Measurements from ENCODE around the gene UNC5B. TPM values are rescaled to one million over a fixed set of nuclear protein-coding genes. Genes with fewer than 3 reads are reported as not detected.

UNC5B gene
- total RNA-seq, 2 donors from 2014 or later: not detected

DNA sequence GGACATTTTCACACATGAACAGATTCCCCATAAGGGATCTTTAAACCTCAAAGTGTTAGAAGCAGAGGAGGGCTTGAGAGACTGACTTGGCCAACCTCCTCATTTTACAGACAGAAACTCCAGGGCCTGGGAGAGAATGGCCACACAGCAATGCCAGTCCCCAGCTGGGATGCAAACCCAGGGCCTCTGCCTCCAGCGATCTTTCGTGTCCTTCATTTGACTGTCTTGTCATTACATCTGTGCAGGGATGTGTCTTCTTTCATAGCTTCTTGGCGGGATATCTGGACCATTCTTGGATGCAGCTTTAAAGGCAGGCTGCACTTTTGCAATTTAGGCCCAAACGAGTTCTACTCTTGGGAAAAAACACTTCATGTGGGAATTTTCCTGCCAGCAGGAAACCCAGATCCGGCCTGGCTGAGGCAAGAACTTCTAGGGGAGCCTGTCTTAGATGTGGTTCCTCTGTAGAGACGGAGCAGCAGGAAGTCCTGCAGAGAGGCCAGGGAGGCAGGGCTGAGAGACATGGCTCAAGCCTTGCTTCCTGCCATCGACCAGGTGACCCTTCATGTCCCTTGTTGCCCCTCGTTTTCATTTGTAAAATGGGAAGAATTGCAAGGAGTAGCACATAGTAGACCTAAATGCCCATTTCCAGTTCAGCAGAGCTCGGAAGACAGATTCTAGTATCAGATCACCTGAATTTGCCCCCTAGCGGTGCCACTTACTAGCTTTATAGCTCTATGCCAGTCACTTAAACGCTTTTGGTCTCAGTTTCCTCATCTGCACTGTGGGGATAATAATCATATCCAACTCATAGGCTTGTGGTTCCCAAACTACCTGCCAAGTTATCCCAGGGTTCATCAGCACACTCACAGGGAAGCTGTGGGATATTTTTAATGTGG is 62.8 kb downstream of the UNC5B start:
- no peaks in the 10 kb centered on the region for H3K36me3 Mint-ChIP-seq

DNA sequence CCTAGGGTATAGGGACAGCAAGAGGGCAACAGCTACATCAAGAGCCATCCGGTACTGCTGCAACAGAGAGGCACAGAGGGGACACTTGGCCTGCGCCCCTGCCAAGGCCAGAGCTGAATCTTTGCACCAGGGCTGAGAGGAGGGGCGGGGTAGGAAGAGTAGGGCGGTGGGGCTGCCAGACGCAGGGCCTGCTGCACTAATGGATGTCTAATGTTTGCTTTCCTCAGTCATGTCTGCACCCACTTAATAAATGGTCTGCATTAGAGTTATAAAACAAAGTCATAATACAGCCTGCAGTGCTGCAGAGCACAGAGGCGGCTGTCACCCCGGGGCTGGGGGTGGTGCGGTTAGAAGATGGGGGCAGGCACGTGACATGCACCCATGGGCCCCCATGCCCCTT is 64.5 kb downstream of the UNC5B start:
- Mint-ChIP-seq H3K36me3 (no peaks in the 10 kb centered on the region), H3K27ac (no peak overlapping the region), H3K9me3 (no peaks in the 10 kb centered on the region)
- ATAC-seq (no peak), DNase-seq (ENCODE audit: low spot score in 2 of 2) (no peak)

More for the DNA sequence above, 62.8 kb downstream of the UNC5B start:
- no peak overlapping the region for H3K27ac Mint-ChIP-seq
- DNase-seq (ENCODE audit: low spot score in 2 of 2) (no peak), ATAC-seq (no peak)
- H3K9me3 Mint-ChIP-seq: no peaks in the 10 kb centered on the region

DNA sequence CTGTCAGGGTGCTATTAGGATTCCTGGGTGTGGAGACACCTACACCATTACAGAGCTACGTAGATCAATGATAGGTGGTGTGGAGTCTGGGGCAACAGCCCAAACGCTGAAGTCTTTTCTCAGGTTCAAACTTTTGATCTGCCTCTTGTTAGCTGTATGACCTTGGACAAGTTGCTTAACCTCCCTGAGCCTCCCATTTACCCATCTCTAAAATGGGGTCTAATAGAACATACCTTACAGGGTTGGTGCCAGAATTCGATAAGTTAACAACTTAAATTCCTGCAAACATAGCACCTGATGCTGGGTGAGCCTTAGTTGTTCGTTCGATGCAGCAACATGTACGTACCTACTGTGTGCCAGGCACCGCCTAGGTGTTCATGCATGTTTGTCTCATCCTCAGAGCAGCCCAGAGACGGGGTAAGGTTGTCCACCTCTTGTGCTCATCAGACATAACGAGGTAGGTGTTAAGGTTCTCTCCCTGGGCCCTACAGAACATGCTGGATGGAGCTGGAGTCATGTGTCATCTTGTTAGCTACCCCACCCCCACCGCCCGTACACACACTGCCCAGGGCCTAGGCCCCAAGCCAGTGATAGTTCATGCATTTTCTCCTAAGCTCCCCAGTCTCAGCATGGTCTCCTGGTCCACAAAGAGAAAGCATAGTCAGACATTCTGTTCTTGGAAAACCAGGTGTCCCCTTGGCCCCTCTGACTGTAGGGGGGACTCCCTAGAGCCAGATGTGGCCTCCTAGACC is 65.7 kb downstream of the UNC5B start:
- DNase-seq (ENCODE audit: low spot score in 2 of 2) (no peak), ATAC-seq (no peak)
- Mint-ChIP-seq H3K27ac (no peak overlapping the region), H3K9me3 (no peaks in the 10 kb centered on the region), H3K36me3 (no peaks in the 10 kb centered on the region)

DNA sequence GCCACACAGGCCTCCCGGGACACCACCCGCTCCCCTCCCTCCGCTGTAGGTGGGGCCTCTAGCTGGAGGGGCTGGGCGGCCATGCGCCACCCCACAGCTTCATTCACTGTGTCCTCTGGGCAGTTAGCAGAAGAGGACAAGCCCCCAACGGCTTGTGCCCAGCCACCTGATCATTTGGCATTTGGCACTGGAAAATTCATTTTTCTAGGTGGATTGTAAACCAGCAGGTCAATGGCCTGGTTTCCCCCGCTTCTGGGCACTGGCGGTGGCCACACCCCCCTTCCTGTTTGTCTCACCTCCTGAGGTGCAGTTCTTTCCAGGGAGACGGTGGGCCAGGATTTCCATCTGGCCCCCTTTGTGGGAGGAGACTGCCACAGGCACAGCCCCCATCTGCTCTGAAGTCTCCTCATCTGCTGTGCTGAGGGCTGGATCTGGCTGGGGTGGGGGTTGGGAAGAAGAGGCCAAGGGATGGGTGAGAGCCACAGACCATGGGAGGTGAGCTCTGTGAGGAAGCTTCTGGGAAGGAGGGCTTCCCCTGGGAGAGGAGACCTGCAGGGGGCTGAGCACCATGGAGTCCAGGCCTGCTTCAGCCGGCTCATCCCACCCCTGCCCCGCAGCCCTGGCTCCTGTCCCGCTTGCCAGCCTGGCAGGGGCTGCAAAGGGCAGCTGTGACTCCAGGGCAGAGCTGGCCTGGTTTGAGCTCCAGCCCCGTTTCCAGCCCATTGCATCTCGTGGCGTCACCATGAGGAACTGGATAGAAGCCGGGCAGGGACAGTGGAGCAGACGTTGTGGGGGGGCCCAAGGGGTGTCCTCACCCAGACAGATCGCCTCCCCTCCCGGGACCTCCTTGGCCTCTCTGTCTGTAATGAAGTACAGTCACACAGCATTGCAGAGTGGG is 66.6 kb downstream of the UNC5B start:
- DNase-seq (ENCODE audit: low spot score in 2 of 2) (no peak), ATAC-seq (no peak)
- H3K36me3 Mint-ChIP-seq: no peaks in the 10 kb centered on the region
- H3K27ac Mint-ChIP-seq: no peak overlapping the region
- no peaks in the 10 kb centered on the region for H3K9me3 Mint-ChIP-seq

DNA sequence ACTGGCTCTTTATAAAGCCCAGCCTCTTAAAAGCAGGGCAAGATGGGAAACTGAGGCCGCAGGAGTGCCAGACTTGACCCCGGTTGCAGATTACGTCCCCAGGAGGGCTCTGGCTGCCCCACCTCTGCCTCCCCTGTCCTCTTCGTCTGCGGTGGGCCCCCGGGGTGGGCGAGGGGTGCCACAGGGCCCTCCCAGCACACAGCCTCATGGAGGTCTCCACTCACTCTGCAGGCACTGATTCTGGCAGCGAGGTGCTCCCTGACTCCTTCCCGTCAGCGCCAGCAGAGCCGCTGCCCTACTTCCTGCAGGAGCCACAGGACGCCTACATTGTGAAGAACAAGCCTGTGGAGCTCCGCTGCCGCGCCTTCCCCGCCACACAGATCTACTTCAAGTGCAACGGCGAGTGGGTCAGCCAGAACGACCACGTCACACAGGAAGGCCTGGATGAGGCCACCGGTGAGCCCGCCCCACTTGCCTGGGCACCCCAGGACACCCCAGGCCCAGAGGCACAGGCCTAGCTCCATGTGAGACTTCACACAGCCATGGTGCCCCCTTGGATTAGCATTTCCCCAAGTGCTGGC is 67.3 kb downstream of the UNC5B start:
- Mint-ChIP-seq H3K27ac (no peak overlapping the region), H3K9me3 (no peaks in the 10 kb centered on the region), H3K36me3 (no peaks in the 10 kb centered on the region)
- ATAC-seq (no peak), DNase-seq (ENCODE audit: low spot score in 2 of 2) (no peak)

DNA sequence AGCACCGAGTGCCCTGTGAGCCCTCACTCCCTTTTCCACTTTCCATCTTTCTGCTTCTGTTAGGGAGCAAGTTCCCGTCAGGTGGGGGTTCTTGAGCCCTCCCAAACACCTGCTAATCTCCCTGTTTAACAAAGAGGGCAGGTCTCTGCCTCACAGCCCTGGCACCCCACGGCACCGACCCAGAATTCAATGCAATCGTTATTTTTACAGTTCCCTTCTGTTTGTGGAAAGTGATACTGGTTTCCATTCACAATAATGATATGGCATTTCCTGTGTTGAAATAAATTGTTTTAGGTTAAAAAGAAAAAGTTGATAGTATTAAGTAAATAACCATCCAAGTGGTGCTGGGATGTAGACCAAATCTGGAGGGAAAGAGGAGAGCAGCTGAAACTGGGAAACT is 67.8 kb downstream of the UNC5B start:
- Mint-ChIP-seq H3K36me3 (no peaks in the 10 kb centered on the region), H3K27ac (peak overlapping the region in 1 of 2 donors; percentile 83), H3K9me3 (no peaks in the 10 kb centered on the region)
- DNase-seq (ENCODE audit: low spot score in 2 of 2): no peak
- no peak for ATAC-seq

DNA sequence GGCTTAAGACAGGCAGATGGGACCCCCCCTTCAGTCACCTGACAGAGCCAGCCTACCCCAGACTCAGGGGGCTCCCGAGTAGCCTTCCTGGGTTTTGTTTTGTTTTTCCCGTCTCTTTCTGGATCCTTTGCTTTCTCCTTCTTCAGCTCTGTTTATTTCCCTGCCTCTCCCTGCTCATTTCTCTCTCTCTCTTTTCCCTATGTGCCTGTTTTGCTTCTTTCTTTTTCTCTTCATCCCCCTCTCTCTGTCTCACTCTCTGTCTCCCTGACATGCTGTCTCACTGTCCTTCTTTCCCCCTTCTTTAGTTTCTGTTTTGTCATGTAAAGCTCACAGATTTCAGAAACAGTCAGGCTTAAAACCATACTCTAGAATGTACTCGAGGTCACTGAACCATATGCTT is 68.5 kb downstream of the UNC5B start:
- H3K27ac Mint-ChIP-seq: no peak overlapping the region
- no peak for ATAC-seq
- DNase-seq (ENCODE audit: low spot score in 2 of 2): no peak
- no peaks in the 10 kb centered on the region for H3K9me3 Mint-ChIP-seq
- no peaks in the 10 kb centered on the region for H3K36me3 Mint-ChIP-seq

DNA sequence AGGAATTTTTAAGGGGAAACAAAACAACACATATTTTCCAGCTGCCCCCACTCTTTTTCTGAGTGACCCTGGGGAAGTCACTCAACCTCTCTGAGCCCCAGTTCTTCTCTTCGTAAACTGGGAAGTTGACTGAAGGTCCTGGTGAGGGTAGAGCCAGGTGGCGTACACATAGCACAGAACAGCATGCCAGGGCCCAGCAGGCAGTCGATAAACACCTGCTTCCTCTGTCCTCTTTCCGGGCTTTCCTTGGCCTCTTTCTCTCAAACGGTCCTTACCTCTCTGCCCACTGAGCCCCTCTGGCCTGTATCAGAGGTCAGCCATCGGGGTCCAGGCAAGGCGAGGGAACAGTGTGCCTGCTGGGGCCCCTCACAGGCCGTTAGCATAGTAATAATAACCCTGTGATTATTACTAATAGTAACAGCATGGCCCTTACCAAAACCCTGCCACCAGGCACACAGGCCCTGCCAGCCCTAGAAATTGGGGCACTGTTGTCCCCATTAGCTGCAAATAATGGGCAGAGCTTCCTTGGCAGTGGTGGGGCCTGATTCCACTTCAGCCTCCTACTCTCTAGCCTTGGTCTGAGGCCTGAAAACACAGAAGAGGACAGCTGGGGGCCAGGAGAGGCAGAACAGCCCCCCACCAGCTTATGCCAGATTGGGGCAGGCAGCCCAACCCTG is 69.4 kb downstream of the UNC5B start:
- no peaks in the 10 kb centered on the region for H3K36me3 Mint-ChIP-seq
- no peak overlapping the region for H3K27ac Mint-ChIP-seq
- ATAC-seq (no peak), DNase-seq (ENCODE audit: low spot score in 2 of 2) (no peak)
- no peaks in the 10 kb centered on the region for H3K9me3 Mint-ChIP-seq

DNA sequence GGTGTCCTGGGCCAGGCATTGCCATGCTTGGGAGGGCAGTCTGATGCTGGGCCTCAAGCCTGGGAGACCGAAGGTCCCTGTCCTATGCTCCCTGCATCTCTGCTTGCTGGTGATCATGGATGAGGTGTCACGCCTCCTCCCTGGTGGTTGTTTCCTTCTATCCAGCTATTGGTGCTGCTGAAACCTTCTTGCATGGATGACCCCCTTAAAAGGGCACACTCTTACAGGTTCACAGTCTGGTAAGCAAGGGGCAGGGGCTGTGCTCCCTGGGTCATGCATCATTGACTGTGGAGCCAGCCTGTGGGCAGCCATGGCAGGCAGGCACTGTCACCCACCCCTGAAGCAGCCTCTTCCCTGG is 69.9 kb downstream of the UNC5B start:
- no peak for ATAC-seq

DNA sequence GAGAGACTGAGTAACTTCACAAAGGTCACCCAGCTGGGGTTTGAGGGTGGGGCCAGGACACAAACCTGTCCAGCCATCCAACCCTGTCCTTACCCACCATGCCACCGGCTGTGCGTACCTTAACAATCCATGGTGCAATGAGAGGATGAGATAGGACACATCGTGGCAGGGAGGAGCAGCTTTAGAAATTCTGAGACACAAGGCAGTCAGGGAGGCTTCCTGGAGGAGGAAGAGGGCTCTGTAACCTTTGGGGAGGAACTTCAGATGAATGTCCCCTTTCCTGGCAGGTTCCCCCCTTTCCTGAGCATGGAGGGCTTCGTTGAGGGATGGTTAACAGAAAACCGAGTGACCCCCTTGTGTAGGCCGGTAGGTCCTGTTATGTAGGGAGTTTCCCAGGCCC is 71.0 kb downstream of the UNC5B start:
- no peak overlapping the region for H3K27ac Mint-ChIP-seq
- ATAC-seq (no peak), DNase-seq (ENCODE audit: low spot score in 2 of 2) (no peak)
- H3K9me3 Mint-ChIP-seq: no peaks in the 10 kb centered on the region
- no peaks in the 10 kb centered on the region for H3K36me3 Mint-ChIP-seq

More for the DNA sequence above, 69.9 kb downstream of the UNC5B start:
- no peaks in the 10 kb centered on the region for H3K36me3 Mint-ChIP-seq
- no peaks in the 10 kb centered on the region for H3K9me3 Mint-ChIP-seq
- no peak for DNase-seq (ENCODE audit: low spot score in 2 of 2)
- no peak overlapping the region for H3K27ac Mint-ChIP-seq

DNA sequence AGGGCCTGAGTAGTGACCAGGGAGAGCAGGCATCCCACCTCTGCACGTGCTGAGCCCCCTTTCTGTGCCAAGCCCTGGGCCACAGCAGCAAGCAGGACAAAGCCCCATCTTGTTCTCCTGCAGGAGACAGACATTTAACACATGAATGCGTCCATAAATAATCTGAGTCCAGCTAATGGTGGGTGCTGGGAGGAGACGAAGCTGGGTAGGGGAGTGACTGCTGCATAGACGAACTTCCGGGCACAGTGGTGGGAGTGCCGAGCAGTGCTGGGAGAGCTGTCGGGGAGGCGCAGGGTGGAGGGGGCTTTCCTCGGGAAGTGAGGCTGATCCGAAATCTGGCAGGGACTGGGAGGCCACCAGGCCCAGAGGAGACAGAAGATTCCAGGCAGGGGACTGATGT is 71.5 kb downstream of the UNC5B start:
- Mint-ChIP-seq H3K36me3 (no peaks in the 10 kb centered on the region), H3K9me3 (no peaks in the 10 kb centered on the region), H3K27ac (no peak overlapping the region)
- no peak for ATAC-seq
- no peak for DNase-seq (ENCODE audit: low spot score in 2 of 2)

DNA sequence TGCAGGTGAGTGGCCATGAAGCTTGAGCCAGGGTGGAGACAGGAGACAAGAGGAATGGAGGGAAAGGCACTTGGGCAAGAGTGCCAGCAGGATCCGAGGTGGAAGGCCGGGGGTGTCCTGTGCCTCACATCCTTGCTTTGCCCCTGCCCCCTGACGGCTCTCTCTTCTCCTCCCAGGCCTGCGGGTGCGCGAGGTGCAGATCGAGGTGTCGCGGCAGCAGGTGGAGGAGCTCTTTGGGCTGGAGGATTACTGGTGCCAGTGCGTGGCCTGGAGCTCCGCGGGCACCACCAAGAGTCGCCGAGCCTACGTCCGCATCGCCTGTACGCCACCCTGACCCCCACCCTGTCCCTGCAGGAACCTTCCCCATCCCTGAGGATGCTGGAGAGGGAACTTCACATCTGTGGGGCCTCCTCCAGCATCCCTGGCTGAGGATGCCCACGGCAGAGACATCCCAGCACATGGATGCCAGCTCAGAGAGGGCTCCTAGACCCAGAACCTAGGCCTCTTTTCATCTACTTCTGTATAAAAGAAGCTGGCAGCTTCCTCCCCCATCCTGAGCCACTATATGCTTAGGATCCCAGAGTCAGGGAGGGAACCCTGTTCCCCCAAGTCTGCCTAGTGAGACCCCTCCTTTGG is 72.3 kb downstream of the UNC5B start:
- peak in 1 of 2 donors; percentile 13 for ATAC-seq

DNA sequence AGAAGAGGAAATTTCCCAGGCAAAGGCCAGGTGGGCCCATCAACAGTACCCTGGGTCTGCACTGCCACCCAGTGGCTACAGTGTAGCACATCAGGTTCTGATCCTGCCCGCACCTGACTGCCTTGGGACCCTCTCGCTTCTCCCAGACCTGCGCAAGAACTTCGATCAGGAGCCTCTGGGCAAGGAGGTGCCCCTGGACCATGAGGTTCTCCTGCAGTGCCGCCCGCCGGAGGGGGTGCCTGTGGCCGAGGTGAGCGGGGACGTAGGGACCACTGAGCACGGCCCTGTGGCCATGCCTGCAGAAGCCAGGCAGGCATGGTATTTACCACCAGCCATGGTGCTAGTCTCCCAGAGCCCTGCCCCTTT is 72.8 kb downstream of the UNC5B start:
- DNase-seq (ENCODE audit: low spot score in 2 of 2) (peak in 1 of 2 donors; percentile 43), ATAC-seq (peak in 1 of 2 donors; percentile 73)
- Mint-ChIP-seq H3K9me3 (no peaks in the 10 kb centered on the region), H3K36me3 (no peaks in the 10 kb centered on the region), H3K27ac (no peak overlapping the region)

More for the DNA sequence above, 72.3 kb downstream of the UNC5B start:
- peak overlapping the region in 1 of 2 donors; percentile 73 for H3K27ac Mint-ChIP-seq
- H3K9me3 Mint-ChIP-seq: no peaks in the 10 kb centered on the region
- H3K36me3 Mint-ChIP-seq: no peaks in the 10 kb centered on the region
- no peak for DNase-seq (ENCODE audit: low spot score in 2 of 2)

DNA sequence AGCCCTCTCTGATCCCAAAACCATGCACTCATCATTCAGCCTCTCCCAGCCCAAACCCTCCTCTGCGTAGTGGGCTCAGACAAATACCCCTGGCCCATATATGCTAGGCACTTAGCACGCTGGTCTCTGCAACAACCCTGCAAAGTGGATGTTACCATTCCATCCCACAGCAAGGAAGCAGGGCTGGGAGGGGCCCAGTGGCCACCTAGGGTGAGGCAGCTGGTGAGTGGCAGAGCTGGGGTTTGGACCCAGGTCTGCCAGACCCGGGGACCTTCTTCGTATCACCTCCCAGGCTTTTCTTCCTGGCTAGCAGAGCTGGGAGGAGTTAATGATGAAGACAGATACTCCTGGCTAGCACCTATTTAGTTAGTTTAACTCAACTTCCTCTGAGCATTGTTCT is 73.6 kb downstream of the UNC5B start:
- ATAC-seq (no peak), DNase-seq (ENCODE audit: low spot score in 2 of 2) (no peak)
- no peak overlapping the region for H3K27ac Mint-ChIP-seq
- no peaks in the 10 kb centered on the region for H3K9me3 Mint-ChIP-seq
- no peaks in the 10 kb centered on the region for H3K36me3 Mint-ChIP-seq

DNA sequence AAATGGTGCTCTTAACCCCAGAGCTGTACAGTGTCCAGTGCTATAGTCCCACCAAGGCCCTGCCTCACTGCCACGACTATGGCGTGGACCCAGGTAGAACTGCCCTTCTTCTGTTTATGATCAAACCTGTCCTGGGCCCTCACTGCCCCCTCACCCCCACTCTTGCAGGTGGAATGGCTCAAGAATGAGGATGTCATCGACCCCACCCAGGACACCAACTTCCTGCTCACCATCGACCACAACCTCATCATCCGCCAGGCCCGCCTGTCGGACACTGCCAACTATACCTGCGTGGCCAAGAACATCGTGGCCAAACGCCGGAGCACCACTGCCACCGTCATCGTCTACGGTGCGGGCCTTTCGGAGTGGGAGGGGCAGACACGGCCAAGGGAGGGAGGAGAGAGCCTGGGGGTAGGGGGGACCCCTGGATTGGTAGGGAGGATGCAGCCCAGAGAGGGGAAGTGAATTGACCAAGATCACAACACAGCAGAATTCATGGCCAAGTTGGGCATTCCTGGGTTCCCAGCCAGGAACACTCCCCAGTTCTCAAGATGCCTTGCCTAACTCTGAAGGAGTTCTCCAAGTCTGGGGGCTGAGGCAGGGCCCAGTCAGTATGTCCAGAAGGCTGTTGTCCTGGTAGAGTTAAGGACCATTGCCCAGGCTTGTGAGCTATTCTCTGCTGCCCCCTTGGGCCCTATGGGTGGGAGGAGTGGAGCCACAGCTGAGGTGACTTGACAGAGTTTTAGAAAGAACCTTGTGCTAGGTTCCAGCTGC is 74.3 kb downstream of the UNC5B start:
- ATAC-seq: no peak
- Mint-ChIP-seq H3K9me3 (no peaks in the 10 kb centered on the region), H3K27ac (no peak overlapping the region), H3K36me3 (no peaks in the 10 kb centered on the region)
- DNase-seq (ENCODE audit: low spot score in 2 of 2): no peak

Measured in activated naive CD4-positive, alpha-beta T cell treated with anti-CD3 and anti-CD28 coated beads, Interleukin-2, amount 50 U/mL, for 72 hours (primary cell).